Peyer's patch (tissue), 4 donors: ENCODE measurements around the gene PGAP6.

Experiments used
- CTCF ChIP-seq, 6 experiments: fragments of 450-650 bp in 4 of 6; fragments of 200-600 bp in 2 of 6; sonication (generic) in 1 of 6; IDR thresholded peaks; one replicate each; pipeline ENCODE4 v1.5.1; 2017 to 2019; ENCODE audit warnings: antibody characterized with exemption in 6 of 6, mild to moderate bottlenecking in 3 of 6, moderate library complexity in 1 of 6
- POLR2A ChIP-seq, 2 donors: fragments of 450-650 bp; IDR thresholded peaks; one replicate each; pipeline ENCODE4 v1.5.1; 2017; ENCODE audit warnings: antibody characterized with exemption in 2 of 2, mild to moderate bottlenecking in 2 of 2, moderate library complexity in 2 of 2

DNA sequence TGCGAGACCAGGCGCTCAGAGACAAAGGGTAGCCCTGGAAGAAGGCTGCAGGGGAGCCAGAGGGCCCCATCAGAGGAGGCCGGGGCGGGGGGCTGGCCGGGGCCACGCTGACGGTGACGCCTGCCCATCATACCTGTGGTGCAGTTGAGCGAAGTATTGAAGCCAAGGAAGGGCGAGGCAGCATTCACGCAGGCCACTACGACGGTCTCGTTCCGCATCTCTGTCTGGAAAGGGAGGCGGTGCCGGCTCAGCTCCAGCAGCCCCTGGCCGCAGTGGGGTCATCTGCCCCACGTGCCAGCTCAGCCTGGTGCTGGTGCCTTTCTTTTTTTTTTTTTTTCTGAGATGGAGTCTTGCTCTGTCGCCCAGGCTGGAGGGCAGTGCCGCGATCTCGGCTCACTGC lies 6.6 kb downstream of the PGAP6 start:
- no peak for TF ChIP-seq CTCF (IDR thresholded peaks at IDR 0.05)
- no peak for TF ChIP-seq POLR2A (IDR thresholded peaks at IDR 0.05)
